Caco-2 (cell line): ENCODE data around the gene TNFRSF4. TPM values are rescaled to one million over a fixed set of nuclear protein-coding genes. Genes with fewer than 3 reads are reported as not detected.
A peak's percentile ranks its signal among the peaks of the same experiment; 100 is the strongest.
"Not testable (repeated sequence)": the region's sequence is repeated elsewhere in the genome, so short reads cannot be mapped to it uniquely, and the experiment has no call there.

Experiments used
- BruUV-seq: library from RNA; stranded (reverse); fragments of 400-500 nt; replicated peaks from 2 replicates; lab custom pipeline; 2021; lab: Mats Ljungman, UMichigan
- CTCF ChIA-PET: fragments of 300-600 bp; sonication (Branson Sonifier 250); formaldehyde crosslinking; loops from one replicate; lab custom pipeline; 2022; ENCODE audit warnings: antibody characterized with exemption; lab: Charles Lee
- POLR2A ChIA-PET: fragments of 300-600 bp; sonication (Branson Sonifier 250); formaldehyde crosslinking; loops from one replicate; lab custom pipeline; 2022; ENCODE audit warnings: antibody characterized with exemption; lab: Charles Lee
- DNase-seq, 2 experiments: peaks; one replicate each; pipeline versions ENCODE4 v3.0.0 to v3.0.0-alpha.2; 2020 to 2022
- H3K27me3 ChIP-seq: replicated peaks from 2 replicates; pipeline ENCODE4 v1.6.0; 2011; ENCODE audit warnings: low read length; ENCODE audit not compliant: control insufficient read depth, insufficient read depth
- H3K36me3 ChIP-seq: 2 replicates; pipeline ENCODE4 v1.5.1; 2011; ENCODE audit warnings: low read length; ENCODE audit not compliant: control insufficient read depth, insufficient read depth
- H3K4me1 ChIP-seq: fragments of 250-450 bp; sonication (Bioruptor Pico); 2 replicates; pipeline ENCODE4 v1.5.1; 2020; ENCODE audit warnings: mild to moderate bottlenecking
- H3K4me3 ChIP-seq: 2 replicates; pipeline ENCODE4 v1.5.1; 2011; ENCODE audit warnings: low read depth, mild to moderate bottlenecking, control low read depth, low read length
- H3K9me3 ChIP-seq: fragments of 250-450 bp; sonication (Bioruptor Pico); 2 replicates; pipeline ENCODE4 v1.5.1; 2020; ENCODE audit warnings: mild to moderate bottlenecking, moderate library complexity
- H3K27ac Mint-ChIP-seq: one replicate; pipeline ENCODE4 v1.8.0; 2022; ENCODE audit warnings: mixed read lengths; ENCODE audit not compliant: unreplicated experiment
- H3K27me3 Mint-ChIP-seq: one replicate; pipeline ENCODE4 v1.8.0; 2022; ENCODE audit warnings: mixed read lengths; ENCODE audit not compliant: insufficient read depth, unreplicated experiment
- H3K36me3 Mint-ChIP-seq: one replicate; pipeline ENCODE4 v1.8.0; 2022; ENCODE audit warnings: mild to moderate bottlenecking, mixed read lengths; ENCODE audit not compliant: insufficient read depth, unreplicated experiment
- H3K4me1 Mint-ChIP-seq: one replicate; pipeline ENCODE4 v1.8.0; 2022; ENCODE audit warnings: low read depth, mixed read lengths; ENCODE audit not compliant: unreplicated experiment
- H3K4me3 Mint-ChIP-seq: one replicate; pipeline ENCODE4 v1.8.0; 2022; ENCODE audit warnings: mild to moderate bottlenecking, moderate library complexity, mixed read lengths; ENCODE audit not compliant: unreplicated experiment
- H3K9me3 Mint-ChIP-seq: one replicate; pipeline ENCODE4 v1.8.0; 2022; ENCODE audit warnings: mixed read lengths; ENCODE audit not compliant: unreplicated experiment
- CTCF ChIP-seq, 2 experiments: fragments of 200-600 bp in 1 of 2; IDR thresholded peaks; 1 replicate in 1 of 2; 2 replicates in 1 of 2; pipeline versions ENCODE4 v1.5.1 to v1.8.0; 2011 to 2022; ENCODE audit warnings: antibody characterized with exemption in 1 of 2, control low read depth in 1 of 2, inconsistent platforms in 1 of 2, low read depth in 1 of 2, low read length in 1 of 2, mild to moderate bottlenecking in 1 of 2, moderate library complexity in 1 of 2; ENCODE audit not compliant: insufficient read depth in 1 of 2, severe bottlenecking in 1 of 2, unreplicated experiment in 1 of 2
- intact Hi-C: fragments of 100-400 bp; cut with micrococcal nuclease; formaldehyde crosslinking; loops from one replicate; pipeline ENCODE4 v1.10.0; 2022; ENCODE audit not compliant: unreplicated experiment
- total RNA-seq: library from RNA; stranded (reverse); gene quantifications from 2 replicates; pipeline ENCODE4 v1.2.3, GENCODE V29; 2022

The TNFRSF4 gene
- total RNA-seq, 1 experiment from 2014 or later, result not detected

DNA sequence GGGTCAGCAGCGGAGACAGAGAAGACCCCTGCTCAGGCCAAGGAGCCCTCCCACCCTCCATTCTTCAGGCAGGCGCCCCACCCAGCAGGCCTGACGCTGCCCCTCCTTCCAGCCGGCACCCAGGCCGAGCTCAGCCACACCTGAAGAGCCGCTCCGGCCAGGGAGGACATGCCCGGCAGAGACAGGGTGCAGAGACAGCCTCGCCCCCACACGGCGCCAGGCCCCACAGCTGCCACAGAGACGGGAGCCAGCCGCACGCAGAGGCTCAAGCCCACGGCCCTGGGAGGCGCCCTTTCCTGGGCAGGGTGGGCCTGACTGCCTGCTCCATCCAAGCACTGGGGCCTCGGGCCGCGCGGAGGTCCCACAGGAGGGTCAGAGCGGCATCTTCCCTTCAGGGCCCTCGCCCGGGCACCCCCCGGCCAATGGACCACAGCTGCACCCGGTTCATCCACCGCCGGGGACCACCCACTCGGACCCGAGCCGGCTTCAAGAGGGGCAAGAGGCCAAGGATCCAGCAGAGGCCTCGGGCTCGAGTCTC is 35.1 kb downstream of the TNFRSF4 start:
- BruUV-seq, result no TSS peak
- Histone ChIP-seq H3K9me3 (no peaks in the 10 kb centered on the region), H3K4me1 (peaks cover 6% of the 10 kb centered on the region), H3K27me3 (no peaks in the 10 kb centered on the region), H3K4me3 (no peak overlapping the region), H3K36me3 (no peaks in the 10 kb centered on the region)
- POLR2A ChIA-PET, result no interaction called here
- Mint-ChIP-seq H3K36me3 (no peaks in the 10 kb centered on the region), H3K4me1 (peaks cover 7% of the 10 kb centered on the region), H3K27me3 (no peaks in the 10 kb centered on the region), H3K27ac (no peak overlapping the region), H3K4me3 (no peak overlapping the region), H3K9me3 (no peaks in the 10 kb centered on the region)
- peak in 1 of 2 experiments; percentile 19 for DNase-seq
- no peak for TF ChIP-seq CTCF (IDR thresholded peaks at IDR 0.05; ENCODE audit: insufficient read depth in 1 of 2, low read depth in 1 of 2, low read length in 1 of 2, severe bottlenecking in 1 of 2, unreplicated experiment in 1 of 2)
- CTCF ChIA-PET, result no interaction called here
- intact Hi-C loops, result no loop called here

DNA sequence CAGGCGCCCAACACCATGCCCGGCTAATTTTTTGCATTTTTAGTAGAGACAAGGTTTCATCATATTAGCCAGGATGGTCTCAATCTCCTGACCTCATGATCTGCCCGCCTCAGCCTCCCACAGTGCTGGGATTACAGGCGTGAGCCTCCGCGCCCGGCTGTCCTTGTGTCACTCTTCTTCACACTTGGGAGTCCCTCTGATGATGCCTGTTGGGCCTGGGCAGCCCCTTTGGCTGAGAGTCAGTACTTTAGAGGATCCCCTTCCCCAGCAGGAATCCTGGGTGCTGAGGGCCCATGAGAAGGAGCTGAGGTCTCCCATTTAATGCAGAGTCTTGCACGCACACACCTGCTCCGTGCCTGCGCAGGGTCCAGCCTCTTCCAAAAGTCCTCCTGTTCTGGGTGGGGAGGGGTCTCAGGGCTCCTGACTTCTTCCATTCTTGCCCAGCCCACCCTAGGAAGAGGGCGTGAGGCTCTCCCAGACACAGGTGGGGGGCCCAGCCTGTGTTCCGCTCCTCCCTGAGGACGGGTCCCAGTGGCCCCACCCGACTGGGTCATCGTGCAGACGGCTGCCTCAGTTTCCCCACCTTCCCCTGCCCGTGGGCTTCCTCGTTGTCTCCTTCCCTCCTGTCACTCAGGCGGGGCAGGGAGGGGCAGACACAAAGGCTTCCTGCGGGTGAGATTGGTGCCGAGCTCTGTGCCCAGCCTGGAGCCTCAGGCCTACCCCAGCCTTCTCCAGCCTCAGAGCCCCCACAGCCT is 36.3 kb downstream of the TNFRSF4 start:
- peak in 1 of 2 experiments; percentile 12 for DNase-seq
- CTCF ChIA-PET, result no interaction called here
- no peak overlapping the region for H3K4me3 Mint-ChIP-seq
- POLR2A ChIA-PET, result no interaction called here
- H3K9me3 Mint-ChIP-seq, result no peaks in the 10 kb centered on the region
- no peak overlapping the region for H3K27ac Mint-ChIP-seq
- no peaks in the 10 kb centered on the region for H3K36me3 Mint-ChIP-seq
- H3K36me3 ChIP-seq, result no peaks in the 10 kb centered on the region
- intact Hi-C loops, result no loop called here
- no peaks in the 10 kb centered on the region for H3K9me3 ChIP-seq
- H3K4me1 ChIP-seq, result peaks cover 6% of the 10 kb centered on the region
- TF ChIP-seq CTCF (IDR thresholded peaks at IDR 0.05; ENCODE audit: insufficient read depth in 1 of 2, low read depth in 1 of 2, low read length in 1 of 2, severe bottlenecking in 1 of 2, unreplicated experiment in 1 of 2), result no peak
- H3K4me1 Mint-ChIP-seq, result peaks cover 7% of the 10 kb centered on the region
- BruUV-seq, result no TSS peak
- H3K4me3 ChIP-seq, result no peak overlapping the region
- H3K27me3 Mint-ChIP-seq, result no peaks in the 10 kb centered on the region
- H3K27me3 ChIP-seq, result no peaks in the 10 kb centered on the region

- H3K4me3 ChIP-seq, result no peak overlapping the region
- Mint-ChIP-seq H3K36me3 (peaks cover 6% of the 10 kb centered on the region), H3K9me3 (no peaks in the 10 kb centered on the region), H3K4me1 (peaks cover 7% of the 10 kb centered on the region), H3K4me3 (no peak overlapping the region), H3K27ac (no peak overlapping the region), H3K27me3 (no peaks in the 10 kb centered on the region)
- POLR2A ChIA-PET, result no interaction called here
- no peak for DNase-seq
- peaks cover 6% of the 10 kb centered on the region for H3K4me1 ChIP-seq
- CTCF ChIA-PET, result no interaction called here
- no peaks in the 10 kb centered on the region for H3K27me3 ChIP-seq
- no peaks in the 10 kb centered on the region for H3K9me3 ChIP-seq
- no peaks in the 10 kb centered on the region for H3K36me3 ChIP-seq
- intact Hi-C loops, result no loop called here
- no peak for TF ChIP-seq CTCF (IDR thresholded peaks at IDR 0.05; ENCODE audit: insufficient read depth in 1 of 2, low read depth in 1 of 2, low read length in 1 of 2, severe bottlenecking in 1 of 2, unreplicated experiment in 1 of 2)
- no TSS peak for BruUV-seq
Measured at GRCh38 chr1:1176931-1177330, 37.0 kb downstream of the TNFRSF4 start.

- H3K4me3 Mint-ChIP-seq, H3K9me3 Mint-ChIP-seq: not testable (repeated sequence)
Measured at GRCh38 chr1:1176063-1176761, 37.7 kb downstream of the TNFRSF4 start.

More at GRCh38 chr1:1176063-1176761, 37.7 kb downstream of the TNFRSF4 start:
- H3K4me3 ChIP-seq, POLR2A ChIA-PET, H3K27me3 Mint-ChIP-seq, CTCF ChIA-PET, H3K36me3 Mint-ChIP-seq, intact Hi-C loops, H3K4me1 Mint-ChIP-seq, H3K4me1 ChIP-seq, H3K27ac Mint-ChIP-seq, H3K27me3 ChIP-seq, H3K9me3 ChIP-seq, BruUV-seq, H3K36me3 ChIP-seq: not testable (repeated sequence)
- DNase-seq, result peak in 1 of 2 experiments; percentile 47
